AG08395 (cell line): Measurements from ENCODE around the gene NEK6.
A peak's percentile ranks its signal among the peaks of the same experiment; 100 is the strongest.

Experiments used
- DNase-seq: peaks from one replicate; pipeline ENCODE4 v3.0.0; 2012; ENCODE audit warnings: mixed read lengths, low spot score

Gene NEK6

GRCh38 chr9:124354346-124355038, 96.7 kb downstream of the NEK6 start:
- DNase-seq: no peak

- no peak for DNase-seq
Observed at GRCh38 chr9:124355039-124355940, 97.5 kb downstream of the NEK6 start.

GRCh38 chr9:124355941-124356744, 98.4 kb downstream of the NEK6 start:
- DNase-seq: no peak

- no peak for DNase-seq
Observed at GRCh38 chr9:124356745-124357390, 99.1 kb downstream of the NEK6 start.

- no peak for DNase-seq
Observed at GRCh38 chr9:124357721-124358361, 100.1 kb downstream of the NEK6 start.

GRCh38 chr9:124358631-124359030, 100.9 kb downstream of the NEK6 start:
- DNase-seq: no peak

- DNase-seq: no peak
Observed at GRCh38 chr9:124359426-124359825, 101.7 kb downstream of the NEK6 start.

DNA sequence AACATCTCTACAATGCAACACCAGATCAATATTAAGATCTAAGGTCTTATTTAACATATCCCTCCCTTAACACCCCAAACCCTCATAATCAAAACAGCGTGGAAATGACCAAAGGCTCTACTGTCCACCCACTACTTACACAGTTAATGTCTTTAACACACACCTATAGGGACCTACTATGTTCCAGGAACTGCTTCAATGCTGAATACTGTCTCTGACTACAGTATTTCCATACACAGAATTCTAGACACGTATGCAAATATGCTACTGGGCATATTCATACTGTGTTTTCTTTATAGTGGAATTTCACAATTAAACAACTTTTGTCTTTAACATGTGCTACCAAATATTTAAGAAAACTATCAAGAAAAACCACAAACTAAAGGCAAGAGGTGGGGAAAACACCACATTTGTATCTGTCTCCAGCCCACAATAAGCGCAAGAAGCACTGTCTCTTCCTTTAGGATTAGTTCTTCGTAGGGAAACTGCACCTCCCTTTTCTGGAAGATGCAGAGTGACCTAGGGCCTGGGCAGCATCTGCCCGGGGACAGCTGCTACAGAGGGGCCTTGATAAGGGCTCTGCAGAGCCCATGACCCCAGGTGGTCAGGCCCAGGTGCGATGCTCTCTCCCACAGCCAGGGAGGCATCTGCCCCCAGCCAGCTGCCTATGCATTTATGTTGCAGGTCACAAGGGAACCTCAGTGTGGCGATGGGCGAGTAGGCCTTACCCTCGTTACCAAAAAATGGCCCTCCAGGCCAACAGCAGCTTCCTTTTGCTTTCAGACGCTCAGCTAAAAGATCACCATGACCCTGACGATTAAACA, 102.3 kb downstream of the NEK6 start:
- no peak for DNase-seq

DNA sequence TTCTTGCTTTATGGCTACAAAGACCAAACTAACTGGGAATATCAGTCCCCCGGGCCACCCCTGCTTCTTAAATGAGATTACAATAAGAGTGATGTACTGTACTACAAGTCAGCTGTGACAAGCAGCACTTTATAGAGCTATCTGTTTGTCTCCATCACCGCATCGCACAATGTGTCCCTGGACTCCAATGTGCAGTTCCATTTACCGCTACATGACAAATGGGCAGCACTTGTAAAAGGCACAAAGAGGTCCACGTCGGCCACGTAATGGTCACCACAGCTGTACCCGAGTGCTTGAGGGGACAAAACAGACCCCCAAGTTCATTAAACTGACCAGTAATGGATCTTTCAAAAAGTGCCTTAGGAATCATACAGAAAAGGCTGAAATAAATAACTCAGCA, 103.4 kb downstream of the NEK6 start:
- no peak for DNase-seq

GRCh38 chr9:124363326-124364096, 105.8 kb downstream of the NEK6 start:
- no peak for DNase-seq

- no peak for DNase-seq
Observed at GRCh38 chr9:124364141-124364540, 106.4 kb downstream of the NEK6 start.

DNA sequence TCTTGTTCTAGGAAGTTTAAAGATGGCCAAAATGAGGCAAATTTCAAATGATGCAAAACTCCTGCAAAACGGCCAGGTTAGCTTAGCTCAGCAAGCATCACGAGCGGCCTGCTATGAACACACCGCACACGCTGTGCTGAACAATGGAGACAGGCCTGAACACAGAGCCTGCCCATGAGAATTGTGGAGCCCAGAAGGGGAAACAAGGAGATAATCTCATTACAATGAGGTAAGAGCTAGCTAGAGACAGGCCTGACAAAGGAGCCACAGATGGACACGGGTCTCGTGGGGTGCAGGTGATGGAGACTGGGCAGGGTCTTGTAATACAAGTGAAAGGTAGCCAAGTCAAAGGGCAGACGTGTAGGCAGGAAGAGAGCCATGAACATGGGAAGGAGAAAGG, 107.3 kb downstream of the NEK6 start:
- no peak for DNase-seq

DNA sequence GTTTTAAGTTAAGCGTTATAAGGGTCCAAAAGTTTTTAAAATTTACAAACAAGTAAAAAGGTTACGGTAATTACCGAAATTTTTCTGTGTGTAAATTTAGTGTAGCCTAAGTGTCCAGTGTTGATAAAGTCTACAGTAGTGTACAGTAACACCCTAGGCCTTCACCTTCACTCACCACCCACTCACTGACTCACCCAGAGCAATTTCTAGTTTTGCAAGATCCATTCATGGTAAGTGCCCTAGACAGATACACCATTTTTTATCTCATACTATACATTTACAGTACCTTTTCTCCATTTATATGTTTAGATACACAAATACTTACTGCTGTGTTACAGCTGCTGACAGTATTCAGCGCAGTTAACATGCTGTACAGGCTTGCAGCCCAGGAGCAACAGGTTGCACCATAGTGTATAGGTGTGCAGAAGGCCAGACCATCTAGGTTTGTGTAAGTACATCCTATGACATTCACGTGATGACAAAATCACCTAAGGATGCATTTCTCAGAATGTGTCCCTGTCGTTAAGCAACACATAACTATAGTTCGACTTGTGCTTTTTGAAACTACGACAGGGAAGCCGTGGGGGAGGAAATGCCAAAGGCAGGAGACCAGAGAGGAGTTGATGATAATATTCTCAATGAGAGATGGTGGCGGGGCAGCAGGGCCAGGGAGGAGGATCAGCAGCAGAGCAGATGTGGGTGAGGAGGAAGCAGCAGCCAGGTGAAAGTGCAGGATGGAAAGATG, 108.9 kb downstream of the NEK6 start:
- DNase-seq: no peak

- no peak for DNase-seq
Observed at GRCh38 chr9:124368692-124369091, 110.9 kb downstream of the NEK6 start.

- no peak for DNase-seq
Observed at GRCh38 chr9:124369231-124369797, 111.6 kb downstream of the NEK6 start.

- peak; percentile 27 for DNase-seq
Observed at GRCh38 chr9:124370896-124371582, 113.3 kb downstream of the NEK6 start.

- DNase-seq: no peak
Observed at GRCh38 chr9:124372038-124372437, 114.3 kb downstream of the NEK6 start.

DNA sequence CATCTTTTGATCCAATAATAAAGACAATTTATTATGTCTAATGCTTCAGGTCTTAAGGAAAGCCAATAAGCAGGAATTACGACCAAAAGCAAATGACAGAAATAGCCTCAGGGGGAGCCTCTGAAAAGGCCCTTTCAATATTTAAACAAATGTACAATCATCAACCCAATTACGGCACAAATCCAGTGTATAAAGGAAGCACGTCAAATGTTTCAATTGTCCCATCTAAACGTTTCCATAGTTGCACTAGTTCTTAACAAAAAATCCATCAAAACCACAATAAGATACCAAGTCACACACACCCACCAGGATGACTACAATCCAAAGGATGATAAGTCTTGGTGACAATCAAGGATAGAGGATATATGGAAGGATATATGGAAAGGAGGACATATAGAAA, 115.6 kb downstream of the NEK6 start:
- DNase-seq: no peak
